DMS79 treated with DMSO at 0.1 percent for 48 hours (cell line): ENCODE measurements around the gene MAL.

Experiments used
- DNase-seq: peaks from one replicate; lab custom pipeline; 2025; lab: John Stamatoyannopoulos, UW

Gene MAL

DNA sequence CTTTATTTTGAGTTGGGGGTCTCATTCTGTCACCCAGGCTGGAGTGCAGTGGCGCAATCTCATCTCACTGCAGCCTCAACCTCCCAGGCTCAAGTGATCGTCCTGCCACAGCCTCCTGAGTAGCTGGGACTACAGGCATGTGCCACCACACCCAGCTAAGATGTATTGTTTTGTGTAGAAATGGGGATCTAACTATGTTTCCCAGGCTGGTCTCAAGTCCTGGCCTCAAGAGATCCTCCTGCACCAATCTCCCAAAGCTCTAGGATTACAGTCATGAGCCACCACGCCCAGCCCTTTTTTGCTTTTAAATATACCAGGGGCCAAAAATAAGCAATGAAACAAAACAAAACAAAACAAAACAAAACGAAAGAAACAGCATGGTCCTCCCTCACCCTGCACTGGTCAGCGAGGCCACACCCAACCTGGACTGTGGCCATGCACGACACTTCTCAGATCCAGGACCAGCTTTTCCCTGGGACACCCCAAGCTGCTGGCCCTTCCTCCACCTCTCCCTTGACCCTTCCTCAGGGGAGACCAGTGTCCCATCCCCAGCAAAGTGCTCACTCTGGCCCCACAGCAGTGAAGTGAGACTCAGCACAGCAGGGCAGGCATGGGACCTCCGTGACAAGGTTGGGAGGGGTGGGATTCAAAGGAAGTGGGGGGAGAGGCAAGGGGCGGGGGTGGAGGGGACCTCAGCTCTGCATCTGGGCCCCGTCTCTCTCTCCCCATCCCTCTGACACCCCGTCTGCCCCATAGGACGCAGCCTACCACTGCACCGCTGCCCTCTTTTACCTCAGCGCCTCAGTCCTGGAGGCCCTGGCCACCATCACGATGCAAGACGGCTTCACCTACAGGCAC, 23.5 kb downstream of the MAL start:
- no peak for DNase-seq

DNA sequence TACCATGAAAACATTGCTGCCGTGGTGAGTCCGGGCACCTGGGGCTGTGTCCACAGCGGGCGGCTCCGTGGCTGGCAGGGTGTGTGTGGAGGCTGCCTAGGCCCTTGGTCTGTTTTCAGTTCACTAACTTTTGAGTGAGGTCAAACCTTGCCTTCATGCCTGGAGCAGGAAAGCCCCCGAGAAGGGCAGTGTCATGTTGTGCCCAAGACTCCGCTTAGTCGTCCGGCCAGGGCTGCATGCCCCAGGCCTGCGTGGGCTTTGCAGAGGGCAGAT, 24.1 kb downstream of the MAL start:
- no peak for DNase-seq

- DNase-seq, result no peak
These were observed 24.5 kb downstream of the MAL start for GRCh38 chr2:95049961-95050360.

GRCh38 chr2:95050385-95051300, 25.1 kb downstream of the MAL start:
- no peak for DNase-seq

GRCh38 chr2:95051626-95052025, 26.1 kb downstream of the MAL start:
- no peak for DNase-seq

DNA sequence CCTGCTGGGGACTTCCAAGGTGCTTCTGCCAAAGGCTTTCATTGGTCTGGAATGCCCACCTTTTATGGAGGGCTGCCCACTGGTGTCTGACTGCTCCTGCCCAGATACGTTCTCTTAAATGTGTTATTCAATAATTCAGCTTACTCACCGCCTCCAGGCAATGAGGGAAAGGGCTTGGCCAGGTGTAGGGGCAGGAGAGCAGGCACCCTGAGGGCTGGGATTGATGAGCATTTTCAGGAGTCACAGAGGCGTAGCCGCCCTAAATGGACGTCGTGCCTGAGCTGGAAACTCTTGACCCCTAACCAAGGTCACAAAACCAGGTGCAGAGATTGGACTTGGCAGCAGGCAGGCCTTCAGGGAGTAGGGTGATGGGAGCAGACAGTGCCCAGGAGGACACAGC, 26.8 kb downstream of the MAL start:
- DNase-seq, result peak; percentile 55

DNA sequence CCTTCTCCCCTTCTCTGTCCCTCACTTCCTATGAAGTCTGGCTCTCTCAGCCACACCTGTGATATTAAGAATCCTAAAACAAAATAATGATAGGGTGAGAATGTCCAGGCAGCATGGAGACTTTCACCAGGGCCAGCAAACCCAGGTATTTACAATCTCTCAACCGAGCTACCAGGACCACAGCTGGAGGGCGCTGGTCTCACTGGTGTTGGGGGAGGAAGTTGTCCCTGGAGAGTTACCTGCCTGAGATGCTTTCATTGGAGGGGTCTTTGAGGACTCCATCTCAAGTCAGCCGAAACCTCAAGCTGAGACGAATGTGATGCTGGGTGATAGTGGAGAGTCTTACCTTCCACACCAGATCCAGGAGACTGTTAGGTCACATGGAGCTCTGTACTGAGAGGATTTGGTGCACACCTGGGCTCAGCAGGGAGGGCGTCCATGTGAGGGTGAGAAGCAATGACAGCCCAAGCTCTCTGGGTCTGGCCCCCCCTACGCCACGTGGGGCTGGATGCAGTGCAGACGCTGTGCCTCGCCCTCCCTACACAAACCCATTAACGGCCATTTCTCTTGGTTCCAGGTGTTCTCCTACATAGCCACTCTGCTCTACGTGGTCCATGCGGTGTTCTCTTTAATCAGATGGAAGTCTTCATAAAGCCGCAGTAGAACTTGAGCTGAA, 27.4 kb downstream of the MAL start:
- DNase-seq, result no peak

DNA sequence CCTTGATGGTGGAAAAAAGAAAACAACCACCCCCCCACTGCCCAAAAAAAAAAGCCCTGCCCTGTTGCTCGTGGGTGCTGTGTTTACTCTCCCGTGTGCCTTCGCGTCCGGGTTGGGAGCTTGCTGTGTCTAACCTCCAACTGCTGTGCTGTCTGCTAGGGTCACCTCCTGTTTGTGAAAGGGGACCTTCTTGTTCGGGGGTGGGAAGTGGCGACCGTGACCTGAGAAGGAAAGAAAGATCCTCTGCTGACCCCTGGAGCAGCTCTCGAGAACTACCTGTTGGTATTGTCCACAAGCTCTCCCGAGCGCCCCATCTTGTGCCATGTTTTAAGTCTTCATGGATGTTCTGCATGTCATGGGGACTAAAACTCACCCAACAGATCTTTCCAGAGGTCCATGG, 28.0 kb downstream of the MAL start:
- DNase-seq, result no peak

DNA sequence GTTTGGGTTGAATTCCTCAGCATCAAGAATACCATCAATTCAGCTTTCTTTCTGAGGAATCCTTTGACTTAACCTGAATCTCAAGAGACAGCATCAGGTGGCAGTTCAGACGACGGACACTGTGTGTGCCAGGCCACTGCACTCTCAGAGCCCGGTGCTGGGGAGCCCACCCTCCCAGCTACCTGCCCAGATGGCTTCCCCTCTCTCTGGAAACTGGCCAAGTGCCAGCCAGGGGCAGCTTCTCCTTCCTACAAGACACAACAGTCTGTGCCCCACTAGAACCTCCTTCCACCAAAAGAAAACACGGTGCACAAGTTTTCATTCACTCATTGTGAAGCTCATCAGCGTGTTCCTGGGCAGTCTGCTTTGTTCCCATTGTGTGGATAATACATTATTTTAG, 28.5 kb downstream of the MAL start:
- DNase-seq, result no peak

DNA sequence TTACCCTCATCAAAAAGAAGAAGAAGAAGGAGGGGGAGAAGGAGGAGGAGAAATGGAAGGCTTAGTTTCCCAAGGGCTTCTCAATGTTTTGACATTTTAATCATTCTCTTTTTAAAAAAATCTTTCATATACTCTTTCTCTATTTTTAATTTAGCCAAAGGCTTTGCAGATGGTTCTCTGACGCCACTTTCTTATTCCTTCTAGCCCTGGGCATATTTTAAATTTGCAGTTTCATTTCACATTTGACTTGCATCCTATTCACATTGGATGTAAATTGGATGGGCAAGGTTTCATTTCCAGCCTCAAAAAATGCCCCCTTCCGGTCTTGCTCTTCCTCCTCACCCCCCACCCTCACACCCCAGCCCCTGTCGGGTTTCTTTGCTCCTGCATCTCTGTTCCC, 29.8 kb downstream of the MAL start:
- DNase-seq, result no peak

- no peak for DNase-seq
These were observed 30.5 kb downstream of the MAL start for GRCh38 chr2:95056044-95056443.

DNA sequence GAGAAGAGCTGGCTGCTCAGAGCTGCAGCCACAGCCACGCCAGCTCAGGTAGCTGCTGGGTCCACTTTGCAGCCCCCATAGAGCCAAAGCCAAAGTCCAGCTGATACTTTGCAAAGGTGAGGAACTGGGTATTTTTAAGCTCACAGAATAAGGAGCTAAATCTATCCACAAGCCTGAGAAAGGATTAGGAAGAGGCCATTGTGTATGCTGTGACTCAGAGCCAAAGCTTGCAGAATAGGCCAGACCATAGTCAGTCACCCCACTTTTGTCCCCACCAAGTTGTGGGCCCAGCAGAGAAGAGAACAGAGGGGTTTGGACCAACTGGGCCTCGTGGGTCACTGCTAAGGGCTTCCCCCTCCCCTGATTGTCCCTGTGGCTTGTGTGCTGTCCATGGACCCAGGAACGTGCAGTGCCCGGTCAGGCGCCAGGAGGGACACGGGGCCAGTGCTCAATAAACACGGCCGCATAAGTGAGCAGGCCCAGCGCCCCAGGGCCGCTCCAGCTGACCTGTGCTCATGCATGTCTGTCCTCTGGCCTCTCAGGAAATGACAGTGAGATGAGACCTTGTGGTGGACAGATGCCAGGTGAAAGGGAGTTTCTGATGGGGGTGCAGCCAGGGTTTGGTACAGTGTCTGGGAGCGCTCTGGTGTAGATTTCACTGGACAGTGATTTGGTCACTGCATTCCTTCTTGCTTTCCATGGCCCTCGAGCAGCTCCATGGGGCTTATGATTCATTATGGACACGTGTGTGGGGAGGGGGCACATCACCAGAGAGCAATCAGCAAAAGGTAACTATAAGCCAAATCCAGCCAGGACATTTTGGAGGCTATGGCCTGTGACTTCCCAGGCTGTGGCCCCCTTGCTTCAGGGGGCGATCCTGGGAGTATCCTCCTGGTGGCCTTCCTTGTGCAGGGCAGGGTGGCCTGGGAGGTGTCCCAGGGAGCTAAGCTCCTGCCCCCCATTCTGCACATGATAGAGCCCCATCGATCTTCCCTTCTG, 31.3 kb downstream of the MAL start:
- no peak for DNase-seq

DNA sequence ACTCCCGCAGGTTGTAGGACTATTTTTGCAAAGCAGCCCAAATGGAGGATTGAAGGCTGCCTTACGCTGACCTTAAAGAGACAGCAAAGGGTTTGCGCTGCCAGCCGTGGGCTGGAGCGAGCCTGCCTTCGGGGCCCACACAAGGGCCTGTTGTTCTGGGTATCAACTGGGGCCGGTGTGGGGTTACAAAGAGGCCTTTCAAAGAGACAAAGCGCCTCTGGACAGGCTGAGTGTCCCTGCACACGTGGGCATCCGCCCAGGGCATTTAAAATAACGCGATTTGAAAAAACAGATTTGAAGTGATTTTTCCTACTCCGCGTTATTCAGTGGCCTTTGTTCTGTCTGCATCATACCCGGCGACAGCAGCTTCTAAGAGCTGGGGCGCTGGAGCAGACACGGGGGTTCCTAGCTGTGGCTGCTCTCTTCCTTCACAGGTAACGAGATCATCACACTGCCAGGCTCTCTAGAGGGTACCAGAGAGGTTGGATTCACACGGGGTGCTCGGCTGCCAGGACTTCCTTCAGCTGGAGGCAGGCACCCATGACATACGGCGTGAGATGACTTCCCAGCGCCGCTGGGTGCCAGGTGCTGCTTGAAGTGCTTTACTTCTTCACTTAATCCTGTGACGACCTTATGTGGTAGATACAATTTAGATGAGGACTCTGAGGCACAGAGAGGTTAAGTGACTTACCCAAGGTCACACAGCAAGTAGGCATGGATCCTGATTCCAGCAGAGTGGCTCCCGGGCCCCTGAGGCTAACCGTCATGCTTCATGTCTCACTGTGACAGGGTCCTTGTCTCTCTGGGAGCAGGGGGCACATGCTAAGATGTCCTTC, 32.2 kb downstream of the MAL start:
- DNase-seq, result no peak

DNA sequence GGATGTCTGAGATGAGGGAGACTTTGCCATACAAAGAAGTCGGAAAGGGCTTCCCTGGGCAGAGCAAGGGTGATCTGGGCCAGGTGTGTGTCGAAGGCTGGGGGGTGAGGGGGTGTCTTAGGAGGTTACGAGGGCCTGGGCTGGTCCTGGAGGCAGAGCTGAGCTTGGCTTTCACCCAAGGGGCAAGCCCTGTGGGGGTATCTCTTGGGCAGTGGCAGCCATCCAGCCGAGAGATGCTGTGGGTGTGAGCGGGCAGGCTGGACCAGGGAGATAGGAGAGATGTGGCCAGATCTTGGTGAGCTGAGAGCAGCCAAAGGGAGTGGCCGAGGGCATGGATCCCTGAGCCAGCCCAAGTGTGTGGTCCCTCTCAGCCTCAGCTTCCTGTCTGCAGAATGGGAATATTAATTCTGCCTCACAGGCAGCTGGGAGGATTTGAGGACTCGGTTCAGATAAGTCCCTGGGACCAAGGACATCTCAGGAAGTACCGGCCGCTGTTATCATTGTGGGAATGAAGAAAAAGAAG, 33.0 kb downstream of the MAL start:
- no peak for DNase-seq

- peak; percentile 16 for DNase-seq
These were observed 33.6 kb downstream of the MAL start for GRCh38 chr2:95058989-95059641.

DNA sequence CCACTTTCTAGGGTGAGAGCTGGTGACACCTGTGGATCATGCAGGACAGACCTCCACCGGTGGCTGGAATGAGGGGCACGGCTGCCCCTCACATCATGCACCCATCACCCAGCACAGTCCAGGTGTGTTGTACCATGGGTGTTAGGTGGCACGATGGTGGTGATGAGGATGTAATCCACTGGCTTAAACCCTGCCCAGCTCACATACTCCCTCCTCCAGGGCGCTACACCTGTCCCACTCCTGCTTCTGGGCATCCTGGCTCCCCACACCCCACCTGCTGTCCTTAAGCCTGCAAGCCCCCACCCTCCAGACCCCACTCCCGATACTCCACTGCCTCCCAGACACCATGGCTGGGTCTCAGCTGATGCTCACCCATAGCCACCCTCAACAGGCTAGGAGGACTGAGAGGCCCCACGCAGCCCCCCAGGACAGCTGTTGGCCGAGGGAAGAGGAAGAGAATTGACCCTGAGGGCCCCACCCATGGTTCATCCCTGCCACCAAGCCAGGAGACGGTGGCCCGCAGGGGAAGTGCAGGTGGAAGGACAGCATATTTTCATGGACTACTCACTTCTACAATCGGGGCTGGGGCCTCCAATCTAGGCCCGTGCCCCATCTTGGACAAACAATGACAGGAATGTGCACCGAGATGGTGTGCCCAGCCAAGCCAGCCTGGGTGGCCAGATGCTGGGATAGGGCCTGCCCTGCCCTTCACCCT, 34.3 kb downstream of the MAL start:
- DNase-seq, result no peak

DNA sequence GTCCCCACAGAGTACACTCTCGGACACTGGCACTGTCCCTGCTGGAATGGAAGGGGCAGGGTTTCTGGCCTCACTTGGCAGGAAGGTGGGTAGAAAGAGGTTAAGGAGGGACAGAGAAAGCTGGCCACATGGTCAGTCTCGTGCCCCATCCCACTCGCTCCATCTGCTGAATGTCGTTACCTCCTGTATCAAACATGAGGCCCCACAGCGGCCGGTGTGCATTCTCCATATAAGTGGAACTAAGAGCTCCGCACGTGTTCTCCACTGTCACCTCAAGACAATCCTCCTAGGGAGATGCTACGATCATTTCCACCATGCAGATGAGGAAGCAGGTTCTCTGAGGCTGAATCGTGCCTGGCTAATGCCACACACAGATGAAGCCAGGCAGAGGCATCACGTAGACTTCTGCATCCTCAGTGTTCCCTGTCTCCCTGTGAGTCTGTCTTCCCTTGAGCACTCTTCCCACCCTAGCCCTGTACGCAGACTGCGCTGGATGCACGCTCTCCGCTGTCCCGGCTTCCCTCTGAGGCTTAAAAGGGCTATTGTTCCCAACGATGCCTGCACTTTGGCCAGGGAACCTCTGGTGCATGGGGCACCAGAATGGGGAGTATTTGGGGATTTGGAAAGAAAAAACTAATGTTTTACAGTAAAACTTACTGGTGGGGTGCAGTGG, 35.1 kb downstream of the MAL start:
- no peak for DNase-seq

- no peak for DNase-seq
These were observed 35.6 kb downstream of the MAL start for GRCh38 chr2:95061119-95061512.
